Activated CD4-positive, alpha-beta T cell treated with anti-CD3 and anti-CD28 coated beads for 36 hours (primary cell): Measurements from ENCODE around the gene ILF2. TPM values are rescaled to one million over a fixed set of nuclear protein-coding genes. Genes with fewer than 3 reads are reported as not detected.
A peak's percentile ranks its signal among the peaks of the same experiment; 100 is the strongest.

Source experiments
- ATAC-seq: fragments of 200-7000 bp; cut with Tn5 transposase; one replicate; pipeline ENCODE4 v1.10.0; 2021; ENCODE audit warnings: mild to moderate bottlenecking, moderate library complexity
- CTCF ChIA-PET: fragments of 350-600 bp; sonication (Branson Sonifier 250); formaldehyde crosslinking; loops from one replicate; lab custom pipeline; 2021; ENCODE audit warnings: antibody characterized with exemption; lab: Charles Lee
- POLR2A ChIA-PET: fragments of 350-600 bp; sonication (Branson Sonifier 250); formaldehyde crosslinking; loops from one replicate; lab custom pipeline; 2021; ENCODE audit warnings: antibody characterized with exemption, inconsistent platforms; lab: Charles Lee
- DNase-seq: peaks from one replicate; pipeline ENCODE4 v3.0.0-alpha.2; 2020
- H3K27ac Mint-ChIP-seq: one replicate; pipeline ENCODE4 v1.8.0; 2021; ENCODE audit warnings: mixed read lengths
- H3K27me3 Mint-ChIP-seq: one replicate; pipeline ENCODE4 v1.8.0; 2021; ENCODE audit warnings: mixed read lengths
- H3K36me3 Mint-ChIP-seq: one replicate; pipeline ENCODE4 v1.8.0; 2021; ENCODE audit warnings: low read depth, mixed read lengths
- H3K4me1 Mint-ChIP-seq: one replicate; pipeline ENCODE4 v1.8.0; 2021; ENCODE audit warnings: mixed read lengths
- H3K4me3 Mint-ChIP-seq: one replicate; pipeline ENCODE4 v1.8.0; 2021; ENCODE audit warnings: mild to moderate bottlenecking, moderate library complexity, mixed read lengths
- H3K9me3 Mint-ChIP-seq: one replicate; pipeline ENCODE4 v1.8.0; 2021; ENCODE audit warnings: low read depth, mixed read lengths
- intact Hi-C, 2 experiments: fragments of 100-400 bp; cut with DNase I in 1 of 2; cut with micrococcal nuclease in 1 of 2; formaldehyde crosslinking; loops; one replicate each; pipeline versions ENCODE4 v1.14.2 to v1.15.1; 2022 to 2024; cut with DNase I, micrococcal nuclease
- total RNA-seq, 2 experiments: library from RNA; stranded (reverse); gene quantifications; one replicate each; pipeline ENCODE4 v1.2.3, GENCODE V29; 2021

ILF2 gene
- total RNA-seq, 2 experiments from 2014 or later: 325 to 435 TPM

- CTCF ChIA-PET: interaction anchor here (0.8 to 1.2 kb wide), 2 partner anchors 10 to 105 kb away, joined by 3 to 5 read pairs; no protein-coding TSS in a partner anchor
- Mint-ChIP-seq H3K27ac (peak overlapping the region; percentile 79), H3K36me3 (peaks cover 48% of the 10 kb centered on the region), H3K9me3 (no peaks in the 10 kb centered on the region), H3K27me3 (no peaks in the 10 kb centered on the region), H3K4me1 (peaks cover 48% of the 10 kb centered on the region), H3K4me3 (peak overlapping the region; percentile 98)
- ATAC-seq (no peak), DNase-seq (no peak)
- POLR2A ChIA-PET: interaction anchor here (0.6 kb wide), 2 partner anchors 14 to 110 kb away, joined by 7 to 8 read pairs; no protein-coding TSS in a partner anchor
- intact Hi-C loops: no loop called here
Measured at GRCh38 chr1:153636312-153636711, 34.5 kb downstream of the ILF2 start.

DNA sequence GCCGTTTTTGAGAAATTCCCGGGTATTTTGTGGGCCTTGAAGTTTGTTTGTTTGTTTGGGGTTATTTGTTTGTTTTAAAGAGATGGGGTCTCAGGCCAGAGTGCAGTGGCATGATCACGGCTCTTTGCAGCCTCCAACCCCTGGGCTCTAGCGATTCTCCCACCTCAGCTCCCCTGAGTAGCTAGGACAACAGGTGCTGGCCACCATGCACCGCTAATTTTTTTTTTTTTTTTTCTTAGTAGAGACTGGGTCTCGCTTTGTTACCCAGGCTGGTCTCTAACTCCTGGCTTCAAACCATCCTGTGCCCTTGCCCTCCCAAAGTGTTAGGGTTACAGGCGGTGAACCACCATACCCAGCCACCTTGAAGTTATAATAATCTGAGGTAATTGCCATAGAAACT lies 34.9 kb downstream of the ILF2 start:
- Mint-ChIP-seq H3K27me3 (no peaks in the 10 kb centered on the region), H3K27ac (peak overlapping the region; percentile 79), H3K4me3 (peak overlapping the region; percentile 98), H3K9me3 (no peaks in the 10 kb centered on the region), H3K4me1 (peaks cover 49% of the 10 kb centered on the region), H3K36me3 (peaks cover 44% of the 10 kb centered on the region)
- intact Hi-C loops: no loop called here
- DNase-seq: no peak
- POLR2A ChIA-PET: interaction anchor here (0.6 to 1.0 kb wide), 5 partner anchors 14 to 110 kb away, joined by 3 to 8 read pairs (median 7); partner anchors contain the start of gene S100A6
- CTCF ChIA-PET: interaction anchor here (0.7 to 2.5 kb wide), 6 partner anchors 13 to 126 kb away, joined by 3 to 18 read pairs (median 6); no protein-coding TSS in a partner anchor
- no peak for ATAC-seq

DNA sequence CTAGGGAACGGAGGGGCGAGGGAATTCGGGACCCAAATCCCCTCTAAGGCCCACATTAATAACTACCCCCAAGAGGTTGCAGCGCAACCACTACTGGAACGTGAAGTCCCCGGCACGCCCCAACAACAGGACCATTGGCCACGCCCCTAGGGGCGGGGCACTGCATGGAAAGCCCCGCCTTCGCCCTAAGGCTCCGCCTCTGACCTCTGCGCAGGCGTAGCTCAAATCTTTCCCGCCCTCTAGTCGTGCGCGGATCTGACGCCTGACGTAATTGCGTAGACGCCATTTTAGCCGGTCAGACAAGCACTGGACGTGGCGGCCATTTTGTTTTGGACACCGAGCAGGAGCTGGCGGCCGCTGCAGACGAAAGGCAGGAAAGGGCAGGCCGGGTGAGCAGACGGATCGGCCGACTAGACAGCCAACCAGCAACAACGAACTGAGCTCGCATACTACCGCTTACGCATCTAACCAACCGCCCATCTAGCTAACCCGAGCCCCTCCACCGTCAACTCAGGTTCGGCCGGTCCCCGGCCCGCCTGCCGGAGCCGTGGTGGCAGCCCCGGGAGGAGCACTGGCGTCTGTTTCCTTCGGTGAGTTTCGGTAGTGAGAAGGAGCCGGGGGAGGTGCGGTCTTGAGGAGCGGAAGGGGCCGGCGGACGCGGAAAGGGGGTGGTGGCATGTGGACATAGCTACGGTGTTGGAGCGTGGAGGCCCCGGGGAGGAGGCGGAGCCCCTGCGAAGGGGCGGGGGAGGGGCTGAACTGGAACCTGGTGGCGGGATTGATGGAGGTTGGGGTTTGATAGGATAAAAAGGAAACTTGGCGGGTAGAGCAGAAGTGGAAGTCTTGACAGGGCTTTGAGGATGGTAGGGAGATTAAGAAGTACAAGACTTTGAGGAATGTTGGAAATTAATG lies 36.8 kb downstream of the ILF2 start, which contains the start of gene CHTOP:
Gene CHTOP, plus strand, starts transcription at position 313 of the 912 bp plus-strand sequence. CDS start 2,523 bp downstream, outside the sequence.
- H3K36me3 Mint-ChIP-seq: peaks cover 36% of the 10 kb centered on the region
- peak; percentile 98 for DNase-seq
- peak; percentile 93 for ATAC-seq
- intact Hi-C loops: loop anchor here (1.0 to 5.0 kb wide), 15 partner anchors 17 to 1599 kb away; partner anchors contain the start of genes SNAPIN (in 2 of the 2), GATAD2B (in 1 of the 2), INTS3 (in 1 of the 2) and JTB (in 1 of the 2)
- ChIA-PET POLR2A (interaction anchor here (0.6 to 1.8 kb wide), 21 partner anchors 9 to 1566 kb away, joined by 3 to 13 read pairs (median 4); partner anchors contain the start of genes DENND4B, ILF2, RPS27 and S100A4), CTCF (interaction anchor here (0.8 to 2.5 kb wide), 16 partner anchors 9 to 352 kb away, joined by 3 to 18 read pairs (median 5); partner anchors contain the start of genes ILF2, RAB13, S100A14 and S100A2)
- H3K27me3 Mint-ChIP-seq: no peaks in the 10 kb centered on the region
- peaks cover 50% of the 10 kb centered on the region for H3K4me1 Mint-ChIP-seq
- no peaks in the 10 kb centered on the region for H3K9me3 Mint-ChIP-seq
- H3K27ac Mint-ChIP-seq: peak within 1 kb of the TSS; percentile 98
- H3K4me3 Mint-ChIP-seq: peak within 1 kb of the TSS; percentile 98

DNA sequence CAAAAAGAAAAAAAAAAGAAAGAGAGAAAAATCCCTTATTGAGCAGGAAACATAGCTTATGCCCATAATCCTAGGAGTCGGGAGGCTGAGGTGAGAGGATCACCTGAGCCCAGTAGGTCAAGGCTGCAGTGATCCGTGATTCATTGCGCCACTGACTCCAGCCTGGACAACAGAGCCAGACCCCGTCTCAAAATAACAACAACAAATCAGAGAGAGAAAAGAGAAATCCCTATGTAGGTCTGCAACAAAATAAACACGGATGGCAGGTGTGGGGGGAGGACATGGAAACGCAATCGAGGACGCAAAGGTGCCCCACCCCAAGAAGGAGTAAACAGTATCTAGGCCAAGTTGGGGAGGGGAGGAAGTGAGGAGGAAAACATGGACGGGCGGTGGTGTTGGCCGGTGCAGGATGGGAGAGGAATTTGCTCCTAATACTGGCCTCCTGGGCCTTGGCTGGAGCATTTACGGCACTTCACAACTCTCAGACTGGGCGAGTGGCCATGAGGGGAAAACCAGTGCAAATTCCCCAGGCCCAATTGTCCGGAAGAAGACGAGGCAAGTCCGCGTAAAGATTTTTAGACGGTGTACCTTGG lies 37.5 kb downstream of the ILF2 start:
- Mint-ChIP-seq H3K4me1 (peaks cover 50% of the 10 kb centered on the region), H3K9me3 (no peaks in the 10 kb centered on the region), H3K27me3 (no peaks in the 10 kb centered on the region), H3K36me3 (peaks cover 30% of the 10 kb centered on the region), H3K27ac (peak overlapping the region; percentile 98), H3K4me3 (peak overlapping the region; percentile 98)
- ATAC-seq (no peak), DNase-seq (no peak)
- intact Hi-C loops: loop anchor here (1.0 to 5.0 kb wide), 5 partner anchors 16 to 1598 kb away; partner anchors contain the start of genes GATAD2B (in 1 of the 2) and INTS3 (in 1 of the 2)
- ChIA-PET POLR2A (interaction anchor here (0.6 to 1.8 kb wide), 14 partner anchors 11 to 587 kb away, joined by 3 to 13 read pairs (median 6); partner anchors contain the start of genes DENND4B, ILF2, RPS27 and S100A4), CTCF (interaction anchor here (0.9 to 7.1 kb wide), 11 partner anchors 10 to 125 kb away, joined by 3 to 60 read pairs (median 5); partner anchors contain the start of genes ILF2, S100A14, S100A2 and SNAPIN)

- DNase-seq (peak; percentile 25), ATAC-seq (peak; percentile 8)
- peaks cover 13% of the 10 kb centered on the region for H3K36me3 Mint-ChIP-seq
- H3K27ac Mint-ChIP-seq: peak overlapping the region; percentile 59
- H3K4me3 Mint-ChIP-seq: no peak overlapping the region
- CTCF ChIA-PET: interaction anchor here (1.0 to 7.1 kb wide), 4 partner anchors 10 to 121 kb away, joined by 3 to 60 read pairs (median 5); partner anchors contain the start of gene S100A14
- intact Hi-C loops: loop anchor here (2.0 to 5.0 kb wide), 4 partner anchors 96 to 1597 kb away; partner anchors contain the start of genes GATAD2B (in 1 of the 2) and INTS3 (in 1 of the 2)
- H3K9me3 Mint-ChIP-seq: no peaks in the 10 kb centered on the region
- peaks cover 2% of the 10 kb centered on the region for H3K27me3 Mint-ChIP-seq
- POLR2A ChIA-PET: interaction anchor here (0.6 to 0.8 kb wide), 2 partner anchors 12 to 102 kb away, joined by 3 to 8 read pairs; no protein-coding TSS in a partner anchor
- peaks cover 35% of the 10 kb centered on the region for H3K4me1 Mint-ChIP-seq
Measured at GRCh38 chr1:153631047-153632022, 39.5 kb downstream of the ILF2 start.

DNA sequence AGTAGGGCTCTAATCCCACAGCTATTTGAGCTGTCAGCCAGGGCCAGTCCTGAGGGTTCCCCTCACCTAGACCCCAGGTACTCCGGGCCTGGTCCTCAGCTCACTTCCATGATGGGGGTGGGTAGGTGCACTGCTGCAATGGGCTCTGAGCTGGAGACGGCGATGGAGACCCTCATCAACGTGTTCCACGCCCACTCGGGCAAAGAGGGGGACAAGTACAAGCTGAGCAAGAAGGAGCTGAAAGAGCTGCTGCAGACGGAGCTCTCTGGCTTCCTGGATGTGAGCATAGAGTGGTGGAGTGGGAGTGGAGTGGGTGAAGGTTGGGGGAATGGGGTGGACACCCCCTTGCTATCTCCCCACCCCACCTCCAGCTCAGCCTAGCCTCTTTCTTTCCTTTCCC lies 40.4 kb downstream of the ILF2 start:
- Mint-ChIP-seq H3K36me3 (peaks cover 6% of the 10 kb centered on the region), H3K4me1 (peaks cover 29% of the 10 kb centered on the region), H3K9me3 (no peaks in the 10 kb centered on the region), H3K27me3 (peaks cover 2% of the 10 kb centered on the region), H3K4me3 (no peak overlapping the region), H3K27ac (no peak overlapping the region)
- intact Hi-C loops: loop anchor here (5.0 kb wide), 2 partner anchors 97 to 118 kb away; partner anchors contain the start of gene INTS3 (in 1 of the 2)
- ChIA-PET POLR2A (no interaction called here), CTCF (interaction anchor here (1.4 to 7.1 kb wide), 3 partner anchors 9 to 120 kb away, joined by 3 to 60 read pairs (median 5); partner anchors contain the start of gene S100A14)
- ATAC-seq: no peak
- no peak for DNase-seq

GRCh38 chr1:153629971-153630370 lies 40.8 kb downstream of the ILF2 start:
- ATAC-seq (no peak), DNase-seq (no peak)
- POLR2A ChIA-PET: no interaction called here

DNA sequence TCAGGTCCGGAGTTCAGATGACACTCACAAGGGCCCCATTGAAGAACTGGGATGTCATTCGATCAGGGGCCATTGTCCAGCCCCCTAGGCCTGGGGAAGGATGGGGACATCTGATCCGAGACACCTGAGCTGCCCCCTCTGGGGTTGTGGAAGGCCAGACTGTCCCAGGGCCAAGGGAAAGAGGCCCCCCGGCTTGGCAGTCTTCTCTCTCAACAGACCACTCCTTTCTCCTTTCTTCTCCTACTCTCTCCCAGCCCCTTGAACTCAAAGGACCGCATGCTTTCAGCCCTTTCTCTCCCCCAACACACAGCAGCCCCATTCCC lies 41.5 kb downstream of the ILF2 start:
- CTCF ChIA-PET: interaction anchor here (1.1 to 7.1 kb wide), 4 partner anchors 9 to 119 kb away, joined by 3 to 60 read pairs (median 5); partner anchors contain the start of gene S100A14
- Mint-ChIP-seq H3K27ac (no peak overlapping the region), H3K27me3 (peaks cover 2% of the 10 kb centered on the region), H3K4me3 (no peak overlapping the region), H3K36me3 (peaks cover under 1% of the 10 kb centered on the region), H3K4me1 (peaks cover 27% of the 10 kb centered on the region), H3K9me3 (no peaks in the 10 kb centered on the region)
- intact Hi-C loops: no loop called here
- ATAC-seq: no peak
- POLR2A ChIA-PET: no interaction called here
- DNase-seq: no peak

More at GRCh38 chr1:153629971-153630370, 40.8 kb downstream of the ILF2 start:
- H3K4me1 Mint-ChIP-seq: peaks cover 28% of the 10 kb centered on the region
- H3K36me3 Mint-ChIP-seq: peaks cover 5% of the 10 kb centered on the region
- peaks cover 2% of the 10 kb centered on the region for H3K27me3 Mint-ChIP-seq
- intact Hi-C loops: loop anchor here (5.0 kb wide), 2 partner anchors 97 to 118 kb away; partner anchors contain the start of gene INTS3 (in 1 of the 2)
- H3K27ac Mint-ChIP-seq: no peak overlapping the region
- no peak overlapping the region for H3K4me3 Mint-ChIP-seq
- CTCF ChIA-PET: interaction anchor here (1.4 to 7.1 kb wide), 4 partner anchors 8 to 119 kb away, joined by 3 to 60 read pairs (median 5); partner anchors contain the start of gene S100A14
- no peaks in the 10 kb centered on the region for H3K9me3 Mint-ChIP-seq

- CTCF ChIA-PET: interaction anchor here (1.1 to 7.1 kb wide), 4 partner anchors 10 to 118 kb away, joined by 3 to 60 read pairs (median 5); partner anchors contain the start of gene S100A14
- no peak for DNase-seq
- Mint-ChIP-seq H3K4me1 (peaks cover 27% of the 10 kb centered on the region), H3K4me3 (no peak overlapping the region), H3K36me3 (no peaks in the 10 kb centered on the region), H3K27ac (no peak overlapping the region), H3K9me3 (no peaks in the 10 kb centered on the region), H3K27me3 (peaks cover 2% of the 10 kb centered on the region)
- no peak for ATAC-seq
- intact Hi-C loops: no loop called here
- POLR2A ChIA-PET: interaction anchor here (0.7 kb wide), 1 partner anchor 12 kb away, joined by 3 read pairs; no protein-coding TSS in a partner anchor
Measured at GRCh38 chr1:153628638-153629342, 42.0 kb downstream of the ILF2 start.
